Measurements from ENCODE around the gene HLA-DMB.

HLA-DMB gene

GRCh38 chr6:32970413-32971241 lies 29.8 kb upstream of the HLA-DMB start:
- Histone ChIP-seq H3K4ac (ENCODE audit: low read length) (peak overlapping the region; percentile 93), H3K79me1 (ENCODE audit: low read depth, low read length) (peaks cover 3% of the 10 kb centered on the region), H2BK12ac (ENCODE audit: low read length) (no peak overlapping the region), H3K4me3 (ENCODE audit: low read length in 2 of 2) (peak overlapping the region; percentile 90 to 94), H2BK15ac (ENCODE audit: low read length) (peak overlapping the region; percentile 8), H4K8ac (ENCODE audit: low read depth, low read length) (no peak overlapping the region), H2AFZ (ENCODE audit: low read length) (peak overlapping the region; percentile 14), H3K4me1 (ENCODE audit: control insufficient read depth in 2 of 2, insufficient read depth in 1 of 2, low read depth in 1 of 2, low read length in 2 of 2) (peaks cover 7% of the 10 kb centered on the region in 2 donors), H3K9me3 (replicated peaks in 1 of 2; ENCODE audit: control insufficient read depth in 2 of 2, insufficient read depth in 1 of 2, low read depth in 1 of 2, low read length in 2 of 2) (no peaks in the 10 kb centered on the region), H2BK5ac (ENCODE audit: low read length) (peak overlapping the region; percentile 99), H3K14ac (ENCODE audit: low read length) (no peak overlapping the region), H3K4me2 (ENCODE audit: insufficient read depth, low read length, poor library complexity, severe bottlenecking) (peak overlapping the region; percentile 79), H3K27ac (replicated peaks; ENCODE audit: low read length) (peak overlapping the region; percentile 100), H3K18ac (ENCODE audit: low read length) (peak overlapping the region; percentile 100), H3K23ac (ENCODE audit: low read depth, low read length, poor library complexity) (peak overlapping the region; percentile 31), H3K27me3 (ENCODE audit: control insufficient read depth in 3 of 3, insufficient read depth in 3 of 3, low read depth in 1 of 3, low read length in 3 of 3) (no peaks in the 10 kb centered on the region), H2BK120ac (ENCODE audit: low read depth, low read length) (peak overlapping the region; percentile 76), H3K9ac (ENCODE audit: low read depth, low read length, poor library complexity) (peak overlapping the region; percentile 96), H4K91ac (ENCODE audit: low read depth, low read length, poor library complexity) (peak overlapping the region; percentile 93), H3K36me3 (replicated peaks in 1 of 2; ENCODE audit: control insufficient read depth in 2 of 2, insufficient read depth in 2 of 2, low read length in 2 of 2) (peaks cover 21 to 40% of the 10 kb centered on the region in 2 donors), H2AK5ac (ENCODE audit: low read depth, low read length) (peak overlapping the region; percentile 98)
- no CpG with 5 or more reads among the region's 43 CpGs for WGBS, 2 donors (ENCODE audit: extremely low coverage in 2 of 2, insufficient read length in 2 of 2, insufficient replicate concordance in 1 of 2)
- peak; percentile 70 for DNase-seq (ENCODE audit: low spot score)

DNA sequence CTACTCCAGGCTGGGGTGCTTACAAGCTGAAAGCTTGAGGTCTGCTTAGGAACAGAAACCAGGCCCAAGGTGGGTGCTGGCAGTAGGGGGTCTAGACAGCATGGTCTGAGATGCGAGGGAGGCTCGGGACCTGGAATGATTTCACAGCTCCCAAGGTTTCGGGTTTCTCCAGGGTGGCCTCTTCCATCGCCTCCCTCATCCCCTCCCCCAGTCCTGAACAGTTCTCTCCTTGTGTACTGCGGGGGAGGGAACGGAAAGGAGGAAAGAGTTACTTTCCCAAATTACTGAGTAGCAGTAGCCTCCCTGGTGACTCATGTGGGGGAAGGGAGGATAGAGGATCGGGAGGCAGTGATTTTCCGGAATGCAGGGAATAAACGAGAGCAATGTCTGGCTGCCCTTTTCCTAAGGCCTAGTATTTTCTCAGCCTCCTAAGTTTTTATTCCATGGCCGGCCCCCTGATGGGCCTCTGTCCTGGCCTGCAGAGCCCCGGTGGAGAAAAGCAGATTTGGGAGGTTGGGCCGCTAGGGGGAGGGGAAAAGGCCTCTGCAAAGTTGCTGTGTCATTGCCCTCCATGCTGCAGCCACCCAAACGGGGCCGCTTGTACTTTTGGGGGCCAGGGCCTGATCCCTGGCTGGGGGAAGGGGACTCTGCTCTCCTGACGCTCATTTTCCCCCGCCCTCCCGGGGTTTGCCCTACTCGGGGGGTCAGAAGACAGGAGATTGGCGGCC lies 29.0 kb upstream of the HLA-DMB start:
- Histone ChIP-seq H3K4me3 (ENCODE audit: low read length in 2 of 2) (peak overlapping the region; percentile 90 to 92), H3K79me1 (ENCODE audit: low read depth, low read length) (peaks cover 3% of the 10 kb centered on the region), H3K36me3 (replicated peaks in 1 of 2; ENCODE audit: control insufficient read depth in 2 of 2, insufficient read depth in 2 of 2, low read length in 2 of 2) (peaks cover 17 to 32% of the 10 kb centered on the region in 2 donors), H4K91ac (ENCODE audit: low read depth, low read length, poor library complexity) (peak overlapping the region; percentile 96), H3K18ac (ENCODE audit: low read length) (peak overlapping the region; percentile 100), H3K4me2 (ENCODE audit: insufficient read depth, low read length, poor library complexity, severe bottlenecking) (peak overlapping the region; percentile 79), H3K27ac (replicated peaks; ENCODE audit: low read length) (peak overlapping the region; percentile 100), H3K23ac (ENCODE audit: low read depth, low read length, poor library complexity) (peak overlapping the region; percentile 98), H3K14ac (ENCODE audit: low read length) (peak overlapping the region; percentile 59), H2BK5ac (ENCODE audit: low read length) (peak overlapping the region; percentile 99), H3K4me1 (ENCODE audit: control insufficient read depth in 2 of 2, insufficient read depth in 1 of 2, low read depth in 1 of 2, low read length in 2 of 2) (peaks cover 4 to 7% of the 10 kb centered on the region in 2 donors), H3K9ac (ENCODE audit: low read depth, low read length, poor library complexity) (peak overlapping the region; percentile 96), H4K8ac (ENCODE audit: low read depth, low read length) (peak overlapping the region; percentile 20), H2BK15ac (ENCODE audit: low read length) (peak overlapping the region; percentile 8), H3K4ac (ENCODE audit: low read length) (peak overlapping the region; percentile 95), H2BK12ac (ENCODE audit: low read length) (no peak overlapping the region), H2AFZ (ENCODE audit: low read length) (no peak overlapping the region), H3K9me3 (replicated peaks in 1 of 2; ENCODE audit: control insufficient read depth in 2 of 2, insufficient read depth in 1 of 2, low read depth in 1 of 2, low read length in 2 of 2) (no peaks in the 10 kb centered on the region), H3K27me3 (ENCODE audit: control insufficient read depth in 3 of 3, insufficient read depth in 3 of 3, low read depth in 1 of 3, low read length in 3 of 3) (no peaks in the 10 kb centered on the region), H2BK120ac (ENCODE audit: low read depth, low read length) (peak overlapping the region; percentile 76), H2AK5ac (ENCODE audit: low read depth, low read length) (peak overlapping the region; percentile 98)
- peak; percentile 86 for DNase-seq (ENCODE audit: low spot score)
- no CpG with 5 or more reads among the region's 19 CpGs for WGBS, 2 donors (ENCODE audit: extremely low coverage in 2 of 2, insufficient read length in 2 of 2, insufficient replicate concordance in 1 of 2)

- Histone ChIP-seq H3K27ac (replicated peaks; ENCODE audit: low read length) (peak overlapping the region; percentile 100), H2AFZ (ENCODE audit: low read length) (peak overlapping the region; percentile 93), H2BK120ac (ENCODE audit: low read depth, low read length) (peak overlapping the region; percentile 76), H3K27me3 (ENCODE audit: control insufficient read depth in 3 of 3, insufficient read depth in 3 of 3, low read depth in 1 of 3, low read length in 3 of 3) (no peaks in the 10 kb centered on the region), H3K14ac (ENCODE audit: low read length) (peak overlapping the region; percentile 59), H2BK12ac (ENCODE audit: low read length) (no peak overlapping the region), H4K91ac (ENCODE audit: low read depth, low read length, poor library complexity) (peak overlapping the region; percentile 96), H3K23ac (ENCODE audit: low read depth, low read length, poor library complexity) (peak overlapping the region; percentile 98), H4K8ac (ENCODE audit: low read depth, low read length) (peak overlapping the region; percentile 20), H3K18ac (ENCODE audit: low read length) (peak overlapping the region; percentile 100), H3K4me3 (ENCODE audit: low read length in 2 of 2) (peak overlapping the region; percentile 90 to 92), H3K79me1 (ENCODE audit: low read depth, low read length) (peaks cover 3% of the 10 kb centered on the region), H2BK15ac (ENCODE audit: low read length) (peak overlapping the region; percentile 88), H3K9ac (ENCODE audit: low read depth, low read length, poor library complexity) (peak overlapping the region; percentile 96), H2AK5ac (ENCODE audit: low read depth, low read length) (peak overlapping the region; percentile 98), H3K9me3 (replicated peaks in 1 of 2; ENCODE audit: control insufficient read depth in 2 of 2, insufficient read depth in 1 of 2, low read depth in 1 of 2, low read length in 2 of 2) (no peaks in the 10 kb centered on the region), H2BK5ac (ENCODE audit: low read length) (peak overlapping the region; percentile 99), H3K4ac (ENCODE audit: low read length) (peak overlapping the region; percentile 95), H3K4me2 (ENCODE audit: insufficient read depth, low read length, poor library complexity, severe bottlenecking) (peak overlapping the region; percentile 79), H3K36me3 (replicated peaks in 1 of 2; ENCODE audit: control insufficient read depth in 2 of 2, insufficient read depth in 2 of 2, low read length in 2 of 2) (peaks cover 10 to 24% of the 10 kb centered on the region in 2 donors), H3K4me1 (ENCODE audit: control insufficient read depth in 2 of 2, insufficient read depth in 1 of 2, low read depth in 1 of 2, low read length in 2 of 2) (peaks cover 4 to 7% of the 10 kb centered on the region in 2 donors)
- WGBS, 2 donors (ENCODE audit: extremely low coverage in 2 of 2, insufficient read length in 2 of 2, insufficient replicate concordance in 1 of 2): no CpG with 5 or more reads among the region's 40 CpGs
- DNase-seq (ENCODE audit: low spot score): peak; percentile 87
Measured at GRCh38 chr6:32968867-32969684, 28.2 kb upstream of the HLA-DMB start.
